ENCODE measurements around the gene WLS.

- no peak for TF ChIP-seq EZH2 (IDR thresholded peaks at IDR 0.05)
- TF ChIP-seq POLR2AphosphoS5 (IDR thresholded peaks at IDR 0.05; ENCODE audit: borderline replicate concordance, low read depth, low read length), result no peak
- TF ChIP-seq FOXP2 (optimal IDR thresholded peaks at IDR 0.05; ENCODE audit: control extremely low read depth, extremely low read length, insufficient read depth), result no peak
Observed at GRCh38 chr1:68183895-68184294, 48.4 kb downstream of the WLS start.
